H9 (cell line): Measurements from ENCODE around the gene CHMP4B. TPM values are rescaled to one million over a fixed set of nuclear protein-coding genes. Genes with fewer than 3 reads are reported as not detected.
A peak's percentile ranks its signal among the peaks of the same experiment; 100 is the strongest.

Experiments used
- DNase-seq: peaks from one replicate; pipeline ENCODE4 v3.0.0-alpha.2; 2017
- H2AFZ ChIP-seq: one replicate; pipeline ENCODE4 v1.6.1; 2013; ENCODE audit warnings: mild to moderate bottlenecking, low read length, control low read depth, moderate library complexity
- H2AK5ac ChIP-seq: 2 replicates; pipeline ENCODE4 v1.6.1; 2013; ENCODE audit warnings: low read length, control low read depth, mixed read lengths; ENCODE audit not compliant: insufficient read length
- H2BK120ac ChIP-seq: one replicate; pipeline ENCODE4 v1.6.1; 2013; ENCODE audit warnings: low read depth, mild to moderate bottlenecking, low read length, control low read depth, inconsistent platforms; ENCODE audit not compliant: poor library complexity, severe bottlenecking
- H2BK12ac ChIP-seq: 2 replicates; pipeline ENCODE4 v1.6.1; 2013; ENCODE audit warnings: low read length, control low read depth, mixed read lengths, low read depth; ENCODE audit not compliant: insufficient read length
- H2BK15ac ChIP-seq: 2 replicates; pipeline ENCODE4 v1.6.1; 2013; ENCODE audit warnings: low read depth, low read length, control low read depth
- H2BK20ac ChIP-seq: one replicate; pipeline ENCODE4 v1.6.1; 2013; ENCODE audit warnings: low read depth, mild to moderate bottlenecking, low read length, control low read depth, inconsistent platforms; ENCODE audit not compliant: poor library complexity, severe bottlenecking
- H2BK5ac ChIP-seq: 2 replicates; pipeline ENCODE4 v1.6.1; 2013; ENCODE audit warnings: low read length, control low read depth, mixed read lengths; ENCODE audit not compliant: insufficient read length
- H3K14ac ChIP-seq: 2 replicates; pipeline ENCODE4 v1.6.1; 2013; ENCODE audit warnings: low read length, control low read depth; ENCODE audit not compliant: insufficient read depth
- H3K18ac ChIP-seq: 2 replicates; pipeline ENCODE4 v1.6.1; 2013; ENCODE audit warnings: low read depth, mild to moderate bottlenecking, mixed read lengths, low read length, control low read depth; ENCODE audit not compliant: insufficient read length
- H3K23ac ChIP-seq: 2 replicates; pipeline ENCODE4 v1.6.1; 2013; ENCODE audit warnings: low read length, control low read depth, mixed read lengths, low read depth; ENCODE audit not compliant: insufficient read length
- H3K23me2 ChIP-seq: 2 replicates; pipeline ENCODE4 v1.6.1; 2013; ENCODE audit warnings: low read depth, mild to moderate bottlenecking, mixed read lengths, low read length, control low read depth; ENCODE audit not compliant: insufficient read length, poor library complexity, severe bottlenecking
- H3K27ac ChIP-seq: 2 replicates; pipeline ENCODE4 v1.5.1; 2013; ENCODE audit warnings: low read length, control low read depth, mixed read lengths, low read depth; ENCODE audit not compliant: insufficient read length
- H3K27me3 ChIP-seq: 2 replicates; pipeline ENCODE4 v1.6.1; 2013; ENCODE audit warnings: low read length, control low read depth, inconsistent platforms; ENCODE audit not compliant: insufficient read depth
- H3K4ac ChIP-seq: 2 replicates; pipeline ENCODE4 v1.6.1; 2013; ENCODE audit warnings: low read depth, mild to moderate bottlenecking, control low read depth, inconsistent platforms, low read length, moderate library complexity
- H3K4me1 ChIP-seq: 2 replicates; pipeline ENCODE4 v1.6.1; 2013; ENCODE audit warnings: low read length, control low read depth, inconsistent platforms; ENCODE audit not compliant: insufficient read depth
- H3K4me2 ChIP-seq: 2 replicates; pipeline ENCODE4 v1.6.1; 2013; ENCODE audit warnings: low read length, control low read depth, mixed read lengths; ENCODE audit not compliant: insufficient read length, insufficient read depth
- H3K56ac ChIP-seq: 2 replicates; pipeline ENCODE4 v1.6.1; 2013; ENCODE audit warnings: low read depth, mild to moderate bottlenecking, mixed read lengths, low read length, control low read depth; ENCODE audit not compliant: insufficient read length
- H3K79me1 ChIP-seq: 2 replicates; pipeline ENCODE4 v1.6.1; 2013; ENCODE audit warnings: low read depth, mild to moderate bottlenecking, moderate library complexity, low read length, control low read depth, inconsistent platforms; ENCODE audit not compliant: insufficient read depth, poor library complexity, severe bottlenecking
- H3K79me2 ChIP-seq: 2 replicates; pipeline ENCODE4 v1.6.1; 2013; ENCODE audit warnings: low read length, control low read depth, inconsistent platforms; ENCODE audit not compliant: insufficient read depth
- H3K9ac ChIP-seq: 2 replicates; pipeline ENCODE4 v1.6.1; 2013; ENCODE audit warnings: low read length, control low read depth, mixed read lengths; ENCODE audit not compliant: insufficient read length; ENCODE audit errors: extremely low read depth
- H3K9me3 ChIP-seq: one replicate; pipeline ENCODE4 v1.6.1; 2013; ENCODE audit warnings: low read depth, low read length, inconsistent platforms; ENCODE audit not compliant: control insufficient read depth
- H3T11ph ChIP-seq: one replicate; pipeline ENCODE4 v1.6.1; 2013; ENCODE audit warnings: mild to moderate bottlenecking, low read length, control low read depth, inconsistent platforms
- H4K20me1 ChIP-seq: one replicate; pipeline ENCODE4 v1.6.1; 2013; ENCODE audit not compliant: control insufficient read depth, insufficient read length, insufficient read depth
- H4K5ac ChIP-seq: 2 replicates; pipeline ENCODE4 v1.6.1; 2013; ENCODE audit warnings: low read depth, mild to moderate bottlenecking, mixed read lengths, low read length, control low read depth; ENCODE audit not compliant: insufficient read length
- H4K8ac ChIP-seq: replicated peaks from 2 replicates; pipeline ENCODE4 v1.6.1; 2013; ENCODE audit warnings: low read length, control low read depth, mixed read lengths, low read depth; ENCODE audit not compliant: insufficient read length
- H4K91ac ChIP-seq: 2 replicates; pipeline ENCODE4 v1.6.1; 2013; ENCODE audit warnings: low read depth, mild to moderate bottlenecking, moderate library complexity, mixed read lengths, low read length, control low read depth; ENCODE audit not compliant: insufficient read length
- H3K27ac Mint-ChIP-seq, 3 experiments: 2 replicates in 2 of 3; 3 replicates in 1 of 3; pipeline ENCODE4 v1.8.0; 2020 to 2021; ENCODE audit warnings: mixed read lengths in 3 of 3, mild to moderate bottlenecking in 1 of 3, moderate library complexity in 1 of 3
- H3K27me3 Mint-ChIP-seq: 2 replicates; pipeline ENCODE4 v1.8.0; 2021; ENCODE audit warnings: low read depth, mild to moderate bottlenecking, moderate library complexity, mixed read lengths
- H3K36me3 Mint-ChIP-seq, 3 experiments: 2 replicates in 2 of 3; 3 replicates in 1 of 3; pipeline ENCODE4 v1.8.0; 2020 to 2021; ENCODE audit warnings: low read depth in 3 of 3, mixed read lengths in 3 of 3; ENCODE audit not compliant: insufficient read depth in 1 of 3
- H3K4me1 Mint-ChIP-seq, 2 experiments: 2 replicates each; pipeline ENCODE4 v1.8.0; 2020; ENCODE audit warnings: mixed read lengths in 2 of 2
- H3K4me3 Mint-ChIP-seq, 2 experiments: 2 replicates in 1 of 2; 3 replicates in 1 of 2; pipeline ENCODE4 v1.8.0; 2020 to 2021; ENCODE audit warnings: mild to moderate bottlenecking in 2 of 2, mixed read lengths in 2 of 2, moderate library complexity in 1 of 2
- H3K9me3 Mint-ChIP-seq, 2 experiments: 2 replicates in 1 of 2; 3 replicates in 1 of 2; pipeline ENCODE4 v1.8.0; 2020; ENCODE audit warnings: mild to moderate bottlenecking in 2 of 2, mixed read lengths in 2 of 2, moderate library complexity in 1 of 2
- WGBS: extraction: QIAGEN DNeasy Blood & Tissue Kit; methylation state at CpG from one replicate; pipeline ENCODE4 v1.1.7; 2013; ENCODE audit warnings: missing lambda C conversion rate, low lambda C conversion rate, mixed read lengths; ENCODE audit not compliant: insufficient read length; ENCODE audit errors: extremely low coverage; 5-methylcytosine and 5-hydroxymethylcytosine counted together
- total RNA-seq: library from RNA; stranded (reverse); gene quantifications from 2 replicates; pipeline ENCODE4 v1.2.1, GENCODE V29; 2021
- TF ChIP-seq, protein P1 (sequence below): fragments of 200-600 bp; sonication (generic); conservative IDR thresholded peaks from 3 replicates; pipeline ENCODE4 v1.8.0; 2021; ENCODE audit warnings: antibody characterized with exemption, mild to moderate bottlenecking

Gene CHMP4B
- total RNA-seq, 1 experiment from 2014 or later = 94.9 TPM

DNA sequence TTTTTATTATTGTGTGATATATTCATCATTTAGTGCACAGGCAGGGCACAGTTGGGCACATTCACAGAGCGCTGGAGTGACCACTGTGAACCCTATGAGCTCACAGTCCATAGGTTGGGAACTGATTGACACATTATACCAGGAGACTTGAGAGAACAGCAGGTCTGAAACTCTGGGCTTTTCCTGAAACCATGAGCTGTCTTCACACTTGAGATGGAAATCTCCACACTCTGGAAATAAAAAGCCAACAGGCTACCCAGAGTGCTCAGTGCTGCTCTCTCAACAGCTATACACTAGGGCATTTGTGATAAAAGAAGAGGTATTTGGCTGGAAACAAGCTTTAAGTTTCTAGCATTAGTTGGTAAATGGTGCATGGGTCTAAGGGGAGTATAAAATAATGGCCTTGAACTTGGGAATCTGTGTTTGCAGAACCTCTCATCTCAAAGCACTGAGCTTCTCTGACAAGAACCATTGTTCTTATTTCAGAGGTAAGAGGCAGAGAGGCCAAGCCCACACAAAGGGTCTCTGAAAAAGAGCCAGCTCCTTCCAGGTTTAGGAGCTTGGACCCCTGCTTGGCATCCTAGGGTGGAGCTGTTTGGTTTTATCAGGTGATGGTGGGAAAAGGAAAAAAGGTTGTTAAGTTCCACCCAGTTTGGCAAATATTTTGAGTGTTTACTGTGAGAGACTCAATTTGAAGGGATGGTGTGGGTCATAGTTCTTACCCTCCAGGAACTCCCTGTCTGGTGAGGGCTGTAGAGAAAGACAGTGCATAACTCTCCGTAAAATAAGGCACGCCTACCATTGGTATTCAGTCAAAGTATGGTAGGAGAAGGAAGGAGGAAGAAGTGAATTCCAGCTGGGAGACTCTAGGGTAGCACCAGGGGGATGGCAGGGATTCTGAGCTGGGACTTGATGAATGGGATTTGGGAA is 14.5 kb downstream of the CHMP4B start:
- no CpG with 5 or more reads among the region's 3 CpGs for WGBS
- peaks cover 4% of the 10 kb centered on the region; the same call in 1 of the 2 replicates for H3K79me2 ChIP-seq

More for the DNA sequence above, 14.5 kb downstream of the CHMP4B start:
- no peak overlapping the region for H3K56ac ChIP-seq
- H2AFZ ChIP-seq = no peak overlapping the region
- no peaks in the 10 kb centered on the region for H3K9me3 Mint-ChIP-seq
- no peaks in the 10 kb centered on the region for H3K9me3 ChIP-seq
- H3K18ac ChIP-seq = peak overlapping the region; percentile 60
- no peak overlapping the region for H3K4me2 ChIP-seq
- no peak overlapping the region for H2BK120ac ChIP-seq
- peak overlapping the region; percentile 24 to 91 (median 76); a peak in 6 of 7 replicates for H3K27ac Mint-ChIP-seq
- no peak overlapping the region for H4K5ac ChIP-seq
- no peaks in the 10 kb centered on the region for H3K27me3 ChIP-seq
- no peak overlapping the region for H2BK15ac ChIP-seq
- no peak overlapping the region for H3K4ac ChIP-seq
- no peak overlapping the region for H4K8ac ChIP-seq
- H3K23me2 ChIP-seq = no peaks in the 10 kb centered on the region
- H2BK20ac ChIP-seq = no peak overlapping the region
- H2BK5ac ChIP-seq = no peak overlapping the region
- H3K4me1 Mint-ChIP-seq = peaks cover 44 to 52% of the 10 kb centered on the region in 2 experiments
- H3K27me3 Mint-ChIP-seq = no peaks in the 10 kb centered on the region
- H3K79me1 ChIP-seq = no peaks in the 10 kb centered on the region
- no peak for DNase-seq
- H2BK12ac ChIP-seq = no peak overlapping the region
- no peak overlapping the region for H4K91ac ChIP-seq
- H2AK5ac ChIP-seq = no peak overlapping the region
- peak overlapping the region in 1 of 2 experiments; percentile 53; a peak in 1 of 5 replicates for H3K4me3 Mint-ChIP-seq
- TF ChIP-seq, protein P1, sequence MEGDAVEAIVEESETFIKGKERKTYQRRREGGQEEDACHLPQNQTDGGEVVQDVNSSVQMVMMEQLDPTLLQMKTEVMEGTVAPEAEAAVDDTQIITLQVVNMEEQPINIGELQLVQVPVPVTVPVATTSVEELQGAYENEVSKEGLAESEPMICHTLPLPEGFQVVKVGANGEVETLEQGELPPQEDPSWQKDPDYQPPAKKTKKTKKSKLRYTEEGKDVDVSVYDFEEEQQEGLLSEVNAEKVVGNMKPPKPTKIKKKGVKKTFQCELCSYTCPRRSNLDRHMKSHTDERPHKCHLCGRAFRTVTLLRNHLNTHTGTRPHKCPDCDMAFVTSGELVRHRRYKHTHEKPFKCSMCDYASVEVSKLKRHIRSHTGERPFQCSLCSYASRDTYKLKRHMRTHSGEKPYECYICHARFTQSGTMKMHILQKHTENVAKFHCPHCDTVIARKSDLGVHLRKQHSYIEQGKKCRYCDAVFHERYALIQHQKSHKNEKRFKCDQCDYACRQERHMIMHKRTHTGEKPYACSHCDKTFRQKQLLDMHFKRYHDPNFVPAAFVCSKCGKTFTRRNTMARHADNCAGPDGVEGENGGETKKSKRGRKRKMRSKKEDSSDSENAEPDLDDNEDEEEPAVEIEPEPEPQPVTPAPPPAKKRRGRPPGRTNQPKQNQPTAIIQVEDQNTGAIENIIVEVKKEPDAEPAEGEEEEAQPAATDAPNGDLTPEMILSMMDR = no peak
- peaks cover 4% of the 10 kb centered on the region; the same call in 1 of the 2 replicates for H3K4me1 ChIP-seq
- H3K14ac ChIP-seq = peak overlapping the region; percentile 42; the same call in 1 of the 2 replicates
- no peak overlapping the region for H3K9ac ChIP-seq
- no peak overlapping the region for H3K23ac ChIP-seq
- no peaks in the 10 kb centered on the region for H4K20me1 ChIP-seq
- no peaks in the 10 kb centered on the region; a peak in 1 of 7 replicates for H3K36me3 Mint-ChIP-seq
- no peak overlapping the region for H3K27ac ChIP-seq
- no peak overlapping the region for H3T11ph ChIP-seq
